ENCODE results near the gene HHLA2.
A peak's percentile ranks its signal among the peaks of the same experiment; 100 is the strongest.

Gene HHLA2

GRCh38 chr3:108300103-108300849 is 3.9 kb downstream of the HHLA2 start:
- DNase-seq (ENCODE audit: low spot score) = no peak

- DNase-seq (ENCODE audit: low spot score) = no peak
Observed at GRCh38 chr3:108301695-108302404, 5.5 kb downstream of the HHLA2 start.

- no peak for DNase-seq (ENCODE audit: low spot score)
Observed at GRCh38 chr3:108302570-108302969, 6.2 kb downstream of the HHLA2 start.

GRCh38 chr3:108305484-108306172 is 9.3 kb downstream of the HHLA2 start:
- DNase-seq (ENCODE audit: low spot score) = peak; percentile 56

- DNase-seq (ENCODE audit: low spot score) = no peak
Observed at GRCh38 chr3:108311797-108312196, 15.4 kb downstream of the HHLA2 start.

GRCh38 chr3:108312656-108313055 is 16.3 kb downstream of the HHLA2 start:
- DNase-seq (ENCODE audit: low spot score) = no peak

GRCh38 chr3:108315767-108316301 is 19.5 kb downstream of the HHLA2 start:
- no peak for DNase-seq (ENCODE audit: low spot score)

GRCh38 chr3:108319428-108320082 is 23.2 kb downstream of the HHLA2 start:
- no peak for DNase-seq (ENCODE audit: low spot score)

GRCh38 chr3:108320746-108321350 is 24.5 kb downstream of the HHLA2 start:
- DNase-seq (ENCODE audit: low spot score) = no peak

GRCh38 chr3:108322352-108322751 is 26.0 kb downstream of the HHLA2 start:
- DNase-seq (ENCODE audit: low spot score) = no peak

- no peak for DNase-seq (ENCODE audit: low spot score)
Observed at GRCh38 chr3:108324177-108324576, 27.8 kb downstream of the HHLA2 start.

GRCh38 chr3:108327168-108327567 is 30.8 kb downstream of the HHLA2 start:
- no peak for DNase-seq (ENCODE audit: low spot score)

- DNase-seq (ENCODE audit: low spot score) = no peak
Observed at GRCh38 chr3:108328821-108329486, 32.6 kb downstream of the HHLA2 start.

GRCh38 chr3:108329508-108329907 is 33.2 kb downstream of the HHLA2 start:
- DNase-seq (ENCODE audit: low spot score) = no peak

- DNase-seq (ENCODE audit: low spot score) = peak; percentile 3
Observed at GRCh38 chr3:108329947-108330346, 33.6 kb downstream of the HHLA2 start.

- DNase-seq (ENCODE audit: low spot score) = no peak
Observed at GRCh38 chr3:108331792-108332191, 35.4 kb downstream of the HHLA2 start.

- DNase-seq (ENCODE audit: low spot score) = no peak
Observed at GRCh38 chr3:108333961-108334360, 37.6 kb downstream of the HHLA2 start.

- DNase-seq (ENCODE audit: low spot score) = no peak
Observed at GRCh38 chr3:108334701-108335100, 38.4 kb downstream of the HHLA2 start.

GRCh38 chr3:108338901-108339545 is 42.7 kb downstream of the HHLA2 start:
- DNase-seq (ENCODE audit: low spot score) = no peak

- no peak for DNase-seq (ENCODE audit: low spot score)
Observed at GRCh38 chr3:108341911-108342310, 45.6 kb downstream of the HHLA2 start.
